Panc1 (cell line): ENCODE results near the gene PDZRN4. TPM values are rescaled to one million over a fixed set of nuclear protein-coding genes. Genes with fewer than 3 reads are reported as not detected.

Experiments used
- ATAC-seq: fragments of 200-7000 bp; cut with Tn5 transposase; 2 replicates; pipeline ENCODE4 v1.9.1; 2020; ENCODE audit warnings: mild to moderate bottlenecking, moderate library complexity
- BruUV-seq: library from RNA; stranded (reverse); fragments of 400-500 nt; replicated peaks from 2 replicates; lab custom pipeline; 2021; lab: Mats Ljungman, UMichigan
- CTCF ChIA-PET: fragments of 300-600 bp; sonication (Branson Sonifier 250); formaldehyde crosslinking; loops from one replicate; lab custom pipeline; 2022; ENCODE audit warnings: antibody characterized with exemption; lab: Charles Lee
- POLR2A ChIA-PET: fragments of 300-600 bp; sonication (Branson Sonifier 250); formaldehyde crosslinking; loops from one replicate; lab custom pipeline; 2022; ENCODE audit warnings: antibody characterized with exemption; lab: Charles Lee
- DNase-seq: peaks from one replicate; pipeline ENCODE4 v3.0.0-alpha.2; 2010; ENCODE audit warnings: low read depth, low spot score
- H3K27ac ChIP-seq: 2 replicates; pipeline ENCODE4 v1.5.1; 2011; ENCODE audit warnings: mild to moderate bottlenecking, low read length, inconsistent platforms
- H3K27me3 ChIP-seq: fragments of 200-500 bp; sonication (Bioruptor generic); 2 replicates; pipeline ENCODE4 v1.6.0; 2014; ENCODE audit warnings: low read length, inconsistent platforms; ENCODE audit not compliant: control insufficient read depth, insufficient read depth
- H3K36me3 ChIP-seq: fragments of 200-500 bp; sonication (Bioruptor generic); 2 replicates; pipeline ENCODE4 v1.5.1; 2014; ENCODE audit warnings: inconsistent platforms, mild to moderate bottlenecking, low read length, moderate library complexity; ENCODE audit not compliant: control insufficient read depth, insufficient read depth
- H3K4me1 ChIP-seq: 2 replicates; pipeline ENCODE4 v1.5.1; 2011; ENCODE audit warnings: inconsistent platforms, mild to moderate bottlenecking, low read length, moderate library complexity; ENCODE audit not compliant: control insufficient read depth, insufficient read depth
- H3K4me3 ChIP-seq, 2 experiments: 2 replicates each; pipeline ENCODE4 v1.5.1; 2011 to 2012; ENCODE audit warnings: low read depth in 2 of 2, low read length in 2 of 2, mild to moderate bottlenecking in 2 of 2, inconsistent platforms in 1 of 2, moderate library complexity in 1 of 2
- H3K9me3 ChIP-seq: fragments of 200-500 bp; sonication (Bioruptor generic); 2 replicates; pipeline ENCODE4 v1.5.1; 2014; ENCODE audit warnings: low read depth, mild to moderate bottlenecking, inconsistent platforms, low read length, moderate library complexity; ENCODE audit not compliant: control insufficient read depth, insufficient read depth
- CTCF ChIP-seq: fragments of 450-650 bp; IDR thresholded peaks from 2 replicates; pipeline ENCODE4 v1.5.1; 2017; ENCODE audit warnings: mild to moderate bottlenecking
- POLR2AphosphoS5 ChIP-seq: IDR thresholded peaks from 2 replicates; pipeline ENCODE4 v1.6.1; 2012; ENCODE audit warnings: mild to moderate bottlenecking, low read depth, low read length, moderate library complexity
- REST ChIP-seq, 2 experiments: IDR thresholded peaks; 2 replicates each; pipeline ENCODE4 v1.6.1; 2011 to 2012; ENCODE audit warnings: low read depth in 2 of 2, control low read depth in 1 of 2, low read length in 1 of 2, mild to moderate bottlenecking in 1 of 2, moderate library complexity in 1 of 2; ENCODE audit not compliant: insufficient read depth in 1 of 2
- SIN3A ChIP-seq: IDR thresholded peaks from 2 replicates; pipeline ENCODE4 v1.6.1; 2012; ENCODE audit warnings: low read depth, mild to moderate bottlenecking, low read length, moderate library complexity, borderline replicate concordance; ENCODE audit not compliant: insufficient read depth
- TCF7L2 ChIP-seq: IDR thresholded peaks from 2 replicates; pipeline ENCODE4 v1.6.1; 2011; ENCODE audit warnings: mild to moderate bottlenecking, low read depth, low read length, inconsistent platforms
- in situ Hi-C: cut with HindIII; loops from 2 replicates; pipeline ENCODE4 v1.10.0; 2016; ENCODE audit warnings: low sequenced_read_pairs, low pct_unique_long_range_greater_than_20kb
- intact Hi-C: fragments of 100-400 bp; cut with micrococcal nuclease; formaldehyde crosslinking; loops from one replicate; pipeline ENCODE4 v1.10.0; 2022; ENCODE audit not compliant: unreplicated experiment
- total RNA-seq: library from RNA; stranded (reverse); gene quantifications from one replicate; pipeline ENCODE4 v1.2.1, GENCODE V29; 2021; ENCODE audit not compliant: unreplicated experiment

Gene PDZRN4
- total RNA-seq, 1 experiment from 2014 or later, result not detected

GRCh38 chr12:41184864-41185263 is 3.3 kb upstream of the PDZRN4 start:
- Histone ChIP-seq H3K36me3 (no peaks in the 10 kb centered on the region), H3K4me1 (no peaks in the 10 kb centered on the region), H3K27me3 (peaks cover 4% of the 10 kb centered on the region; the same call in 1 of the 2 replicates), H3K27ac (no peak overlapping the region), H3K4me3 (no peak overlapping the region), H3K9me3 (no peaks in the 10 kb centered on the region)
- ATAC-seq (no peak), DNase-seq (no peak)
- intact Hi-C loops, result no loop called here
- in situ Hi-C loops, result no loop called here
- BruUV-seq, result no TSS peak
- CTCF ChIA-PET, result no interaction called here
- TF ChIP-seq CTCF (no peak), REST (IDR thresholded peaks at IDR 0.05; ENCODE audit: insufficient read depth in 1 of 2, low read depth in 2 of 2, low read length in 1 of 2) (no peak)
- POLR2A ChIA-PET, result no interaction called here

GRCh38 chr12:41186026-41186425 is 2.1 kb upstream of the PDZRN4 start:
- TF ChIP-seq SIN3A (no peak), POLR2AphosphoS5 (no peak), TCF7L2 (no peak), CTCF (no peak), REST (IDR thresholded peaks at IDR 0.05; ENCODE audit: insufficient read depth in 1 of 2, low read depth in 2 of 2, low read length in 1 of 2) (no peak)
- in situ Hi-C loops (no loop called here), intact Hi-C loops (no loop called here)
- Histone ChIP-seq H3K27ac (no peak overlapping the region), H3K27me3 (peaks cover 12% of the 10 kb centered on the region), H3K4me3 (no peak overlapping the region), H3K36me3 (no peaks in the 10 kb centered on the region), H3K9me3 (no peaks in the 10 kb centered on the region), H3K4me1 (no peaks in the 10 kb centered on the region)
- no TSS peak for BruUV-seq
- ChIA-PET POLR2A (no interaction called here), CTCF (no interaction called here)
- DNase-seq (no peak), ATAC-seq (no peak)
